ENCODE results near the gene MPZL2. TPM values are rescaled to one million over a fixed set of nuclear protein-coding genes. Genes with fewer than 3 reads are reported as not detected.
A peak's percentile ranks its signal among the peaks of the same experiment; 100 is the strongest.

The MPZL2 gene
- total RNA-seq, 2 donors from 2014 or later: 19.7 to 48.5 TPM

- intact Hi-C loops (cut with DNase I): no loop called here
- 18 to 24% methylated on average over 9 of the region's 9 CpGs for WGBS, 2 donors
- ATAC-seq: peak; percentile 83
- no peak for TF ChIP-seq POLR2A (IDR thresholded peaks at IDR 0.05)
- TF ChIP-seq CTCF (IDR thresholded peaks at IDR 0.05): peak in 1 of 7 experiments; percentile 1
- H3K4me3 ChIP-seq: no peak overlapping the region
- no peaks in the 10 kb centered on the region for H3K36me3 ChIP-seq (replicated peaks in 1 of 2; ENCODE audit: insufficient read depth in 1 of 2, low read depth in 2 of 2)
- H3K4me1 ChIP-seq: peaks cover 20% of the 10 kb centered on the region
- peak; percentile 33 to 59 (median 38) for DNase-seq
- no peaks in the 10 kb centered on the region for H3K27me3 ChIP-seq
- H3K27ac ChIP-seq: peak overlapping the region; percentile 48 to 76 (median 66)
- H3K9me3 ChIP-seq: no peaks in the 10 kb centered on the region
Observed at GRCh38 chr11:118240999-118241763, 22.9 kb downstream of the MPZL2 start.

DNA sequence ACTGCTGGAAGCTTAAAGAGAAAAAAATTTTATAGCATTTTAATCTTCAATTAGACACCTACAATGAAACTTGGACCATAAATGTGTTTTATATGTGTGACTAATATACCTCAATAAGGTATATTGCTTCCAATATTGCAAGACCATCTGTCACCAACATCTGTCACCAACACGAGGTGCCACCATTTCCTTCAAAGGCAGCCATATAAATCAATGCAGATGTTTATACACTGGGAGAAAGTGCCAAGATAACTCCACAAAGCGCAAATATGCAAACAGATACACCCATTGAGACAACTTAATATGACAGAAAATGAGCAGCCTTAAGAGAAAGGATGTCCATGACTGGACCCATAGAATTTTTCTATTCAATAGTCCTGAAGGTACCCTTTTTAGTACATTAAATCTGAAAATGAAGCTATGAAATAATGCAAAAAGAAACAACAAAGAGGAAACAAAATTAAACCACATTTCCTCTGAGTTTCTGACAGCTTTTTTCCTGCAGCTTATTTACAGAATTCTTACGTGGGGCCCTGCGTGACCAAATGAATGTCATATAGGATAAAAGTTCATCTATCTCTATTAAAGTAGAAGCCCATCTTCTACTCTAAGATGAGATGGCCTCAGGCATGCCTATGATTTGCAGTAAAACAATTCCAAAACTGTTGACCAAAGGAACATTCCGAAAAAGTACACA lies 24.4 kb downstream of the MPZL2 start:
- intact Hi-C loops (cut with DNase I): no loop called here
- no peak for ATAC-seq
- Histone ChIP-seq H3K27ac (no peak overlapping the region), H3K9me3 (no peaks in the 10 kb centered on the region), H3K27me3 (no peaks in the 10 kb centered on the region), H3K4me1 (peaks cover 20% of the 10 kb centered on the region), H3K4me3 (no peak overlapping the region), H3K36me3 (replicated peaks in 1 of 2; ENCODE audit: insufficient read depth in 1 of 2, low read depth in 2 of 2) (no peaks in the 10 kb centered on the region)
- TF ChIP-seq POLR2A (IDR thresholded peaks at IDR 0.05): no peak
- TF ChIP-seq CTCF (IDR thresholded peaks at IDR 0.05): no peak
- 66 to 73% methylated on average over 5 of the region's 5 CpGs for WGBS, 2 donors
- DNase-seq: no peak

- H3K27ac ChIP-seq: no peak overlapping the region
Observed at GRCh38 chr11:118238929-118239328, 25.2 kb downstream of the MPZL2 start.

GRCh38 chr11:118238421-118238820 lies 25.7 kb downstream of the MPZL2 start:
- no peaks in the 10 kb centered on the region for H3K36me3 ChIP-seq (replicated peaks in 1 of 2; ENCODE audit: insufficient read depth in 1 of 2, low read depth in 2 of 2)
- DNase-seq (no peak), ATAC-seq (no peak)
- intact Hi-C loops (cut with DNase I): no loop called here
- TF ChIP-seq CTCF (IDR thresholded peaks at IDR 0.05) (no peak), POLR2A (IDR thresholded peaks at IDR 0.05) (no peak)
- WGBS, 2 donors: 84 to 90% methylated on average over 2 of the region's 2 CpGs
- no peaks in the 10 kb centered on the region for H3K27me3 ChIP-seq
- H3K27ac ChIP-seq: no peak overlapping the region
- peaks cover 20% of the 10 kb centered on the region for H3K4me1 ChIP-seq
- H3K9me3 ChIP-seq: no peaks in the 10 kb centered on the region
- no peak overlapping the region for H3K4me3 ChIP-seq

More at GRCh38 chr11:118238929-118239328, 25.2 kb downstream of the MPZL2 start:
- H3K4me1 ChIP-seq: peaks cover 20% of the 10 kb centered on the region
- H3K27me3 ChIP-seq: no peaks in the 10 kb centered on the region
- no peaks in the 10 kb centered on the region for H3K9me3 ChIP-seq
- DNase-seq (no peak), ATAC-seq (no peak)
- intact Hi-C loops (cut with DNase I): no loop called here
- H3K4me3 ChIP-seq: no peak overlapping the region
- no peak for TF ChIP-seq POLR2A (IDR thresholded peaks at IDR 0.05)
- TF ChIP-seq CTCF (IDR thresholded peaks at IDR 0.05): no peak
- no peaks in the 10 kb centered on the region for H3K36me3 ChIP-seq (replicated peaks in 1 of 2; ENCODE audit: insufficient read depth in 1 of 2, low read depth in 2 of 2)
- 62 to 95% methylated on average over 1 of the region's 1 CpG for WGBS, 2 donors
